GM18861 (cell line): ENCODE data around the gene RNF167.

Experiments used
- ATAC-seq: cut with Tn5 transposase; IDR thresholded peaks from one replicate; pipeline ENCODE4 v1.9.1; 2021; ENCODE audit not compliant: unreplicated experiment

The RNF167 gene

DNA sequence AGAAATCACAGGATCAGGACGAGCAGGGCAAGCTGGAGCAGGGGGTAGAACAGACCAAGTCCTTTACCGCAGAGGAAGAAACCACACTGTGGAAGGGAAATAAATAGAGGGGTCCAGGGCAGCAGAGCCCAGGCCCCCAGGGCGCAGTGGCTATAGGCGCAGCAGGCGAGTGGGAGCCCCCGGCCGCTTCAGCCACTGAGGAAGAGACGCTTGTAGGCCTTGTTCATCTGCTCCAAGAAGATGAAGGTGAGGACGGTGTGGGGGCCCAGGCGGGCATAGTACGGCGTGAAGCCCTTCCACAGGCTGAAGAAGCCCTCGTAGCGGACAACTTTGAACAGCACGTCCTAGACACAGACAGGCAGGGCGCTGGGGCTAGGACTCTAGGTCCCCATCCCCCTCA, 2.5 kb upstream of the RNF167 start:
- ATAC-seq = no peak

DNA sequence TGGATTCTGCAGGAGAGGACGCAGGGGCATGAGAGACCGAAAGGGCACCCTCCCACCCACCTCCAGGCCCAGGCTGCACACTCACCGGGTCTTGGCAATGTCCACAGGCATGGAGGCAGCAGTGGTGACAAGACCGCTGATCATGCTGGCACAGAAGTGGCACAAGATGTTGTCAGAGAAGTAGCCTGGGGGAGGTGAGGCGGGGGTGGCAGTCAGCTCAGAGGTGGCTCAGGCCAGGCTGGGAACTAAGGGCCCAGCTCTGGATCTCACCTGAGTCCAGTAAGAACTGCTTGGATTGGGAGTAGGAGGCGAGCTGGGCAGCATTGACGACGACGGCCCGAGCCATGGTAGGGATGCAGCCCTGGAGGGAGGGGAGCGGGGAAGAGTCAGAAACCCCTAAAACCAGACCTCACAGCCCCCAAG, 2.0 kb upstream of the RNF167 start:
- ATAC-seq = no peak

DNA sequence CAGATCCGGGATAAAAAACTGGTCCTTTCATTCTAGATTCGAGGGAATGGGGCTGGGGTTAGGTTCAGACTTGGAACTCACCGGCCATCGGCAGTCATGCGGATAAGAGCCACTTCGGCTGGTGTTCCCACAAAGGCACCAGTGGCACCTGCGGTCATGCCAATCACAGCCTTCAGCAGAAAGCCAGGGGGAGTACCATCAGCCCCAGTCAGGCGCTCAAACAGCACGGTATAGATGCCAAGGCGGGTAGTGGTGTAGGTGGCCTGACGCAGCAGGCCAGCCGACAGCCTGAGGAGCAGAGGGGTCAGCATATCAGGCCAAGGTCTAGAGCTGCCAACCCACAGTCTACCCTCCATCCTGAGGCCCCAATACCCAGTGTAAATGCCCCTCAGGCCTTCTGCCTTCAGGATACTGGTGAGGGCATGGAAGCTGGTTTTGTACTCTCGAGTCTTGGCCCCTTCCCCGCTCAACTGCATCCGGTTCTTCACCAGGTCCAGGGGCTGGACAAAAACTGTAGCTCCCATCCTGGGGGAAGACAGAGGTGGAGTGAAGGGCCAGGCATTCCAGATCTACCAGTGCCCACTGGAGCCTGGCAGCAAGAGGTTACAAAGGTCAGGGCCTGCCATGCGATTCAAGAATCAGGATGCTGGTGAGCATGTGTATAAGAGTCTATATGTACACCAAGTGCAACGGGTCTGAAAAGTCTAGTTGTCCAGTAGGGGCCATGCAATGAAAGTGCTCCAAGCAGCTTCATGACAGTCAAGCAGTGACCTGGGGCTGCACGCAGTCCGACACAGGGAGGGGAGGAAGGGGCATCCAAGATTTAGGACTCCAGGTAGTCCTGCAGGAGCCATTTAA, 1.2 kb upstream of the RNF167 start:
- no peak for ATAC-seq

DNA sequence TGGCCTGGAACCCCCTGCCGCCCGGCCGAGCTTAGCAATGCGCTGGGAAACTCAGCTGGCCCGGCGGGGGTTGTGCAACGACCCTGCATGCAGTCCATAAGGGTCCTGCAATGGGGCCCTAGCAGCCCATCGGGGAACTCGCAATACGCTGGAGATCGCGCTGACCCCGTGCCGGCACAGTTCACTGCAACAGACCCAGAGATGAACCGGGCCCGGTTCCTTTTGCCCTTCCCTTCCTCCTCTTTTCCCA, 597 bp upstream of the RNF167 start:
- ATAC-seq = no peak

DNA sequence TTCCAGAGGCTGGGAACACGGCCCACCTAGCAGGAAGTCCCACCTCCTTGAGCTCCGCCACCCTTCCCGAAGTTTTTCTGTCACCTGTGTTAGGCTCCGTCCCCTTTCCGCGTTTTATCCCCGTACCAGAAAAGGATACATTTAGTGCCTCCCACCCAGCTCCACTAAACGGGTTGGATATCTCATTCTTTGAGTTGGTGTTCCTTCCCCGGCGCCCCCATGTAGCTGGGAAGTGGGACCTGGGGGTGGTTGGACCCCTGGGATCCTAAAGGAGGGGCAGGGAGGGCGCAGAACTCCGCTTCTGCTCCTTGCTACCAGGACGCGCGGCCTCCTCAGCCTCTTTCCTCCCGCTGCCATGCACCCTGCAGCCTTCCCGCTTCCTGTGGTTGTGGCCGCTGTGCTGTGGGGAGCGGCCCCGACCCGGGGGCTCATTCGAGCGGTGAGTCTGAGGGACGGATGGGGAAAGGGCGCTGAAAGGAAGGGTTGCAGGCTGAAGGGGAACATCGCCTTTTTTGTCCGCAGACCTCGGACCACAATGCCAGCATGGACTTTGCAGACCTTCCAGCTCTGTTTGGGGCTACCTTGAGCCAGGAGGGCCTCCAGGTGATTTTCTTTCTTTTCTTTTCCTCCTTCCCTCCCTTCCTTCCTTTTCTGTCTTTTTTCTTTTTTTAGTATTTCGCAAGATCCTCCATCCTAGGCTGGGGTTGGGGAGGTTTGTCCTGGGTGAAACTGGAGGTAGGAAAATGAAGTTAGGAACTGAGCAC, 669 bp downstream of the RNF167 start:
- ATAC-seq = no peak

DNA sequence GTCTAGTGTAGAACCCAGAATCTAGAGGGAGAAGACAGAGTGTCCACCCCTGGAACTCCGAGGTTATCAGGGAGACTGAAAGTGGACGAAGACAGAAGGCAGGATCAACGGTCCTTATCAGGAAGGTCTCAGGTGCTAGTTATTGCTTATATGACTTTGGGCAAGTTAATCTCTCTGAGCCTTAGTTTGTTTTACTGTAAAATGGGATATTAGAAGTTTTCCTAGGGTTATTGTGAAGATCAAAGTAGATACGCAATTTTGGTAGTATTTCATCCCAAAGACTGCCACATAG, 1.2 kb downstream of the RNF167 start:
- no peak for ATAC-seq

DNA sequence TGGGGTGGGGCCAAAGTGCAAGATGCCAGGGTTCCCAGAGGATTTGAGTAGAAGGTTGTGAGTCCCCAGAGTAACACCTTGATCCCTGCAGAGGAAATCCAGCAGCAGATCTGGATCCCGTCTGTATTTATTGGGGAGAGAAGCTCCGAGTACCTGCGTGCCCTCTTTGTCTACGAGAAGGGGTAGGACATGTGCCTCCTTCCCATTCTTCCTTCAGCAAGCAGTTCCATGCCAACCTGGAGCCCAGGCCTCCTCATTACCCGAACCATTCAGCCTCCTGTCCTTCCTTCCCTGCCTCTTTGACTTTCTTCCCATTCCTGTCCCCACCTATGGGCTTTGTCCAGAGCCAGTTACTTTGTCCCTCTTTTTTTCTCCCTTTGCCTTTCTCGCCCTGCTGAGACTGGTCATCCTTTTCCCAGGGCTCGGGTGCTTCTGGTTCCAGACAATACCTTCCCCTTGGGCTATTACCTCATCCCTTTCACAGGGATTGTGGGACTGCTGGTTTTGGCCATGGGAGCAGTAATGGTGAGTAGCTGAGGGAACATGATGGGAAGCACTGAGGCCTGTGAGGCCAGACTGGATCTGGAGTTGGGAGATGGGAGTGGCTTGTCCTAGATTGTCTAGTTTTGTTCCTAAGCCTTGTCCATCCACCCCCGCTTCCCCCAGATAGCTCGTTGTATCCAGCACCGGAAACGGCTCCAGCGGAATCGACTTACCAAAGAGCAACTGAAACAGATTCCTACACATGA, 2.9 kb downstream of the RNF167 start:
- ATAC-seq = no peak

DNA sequence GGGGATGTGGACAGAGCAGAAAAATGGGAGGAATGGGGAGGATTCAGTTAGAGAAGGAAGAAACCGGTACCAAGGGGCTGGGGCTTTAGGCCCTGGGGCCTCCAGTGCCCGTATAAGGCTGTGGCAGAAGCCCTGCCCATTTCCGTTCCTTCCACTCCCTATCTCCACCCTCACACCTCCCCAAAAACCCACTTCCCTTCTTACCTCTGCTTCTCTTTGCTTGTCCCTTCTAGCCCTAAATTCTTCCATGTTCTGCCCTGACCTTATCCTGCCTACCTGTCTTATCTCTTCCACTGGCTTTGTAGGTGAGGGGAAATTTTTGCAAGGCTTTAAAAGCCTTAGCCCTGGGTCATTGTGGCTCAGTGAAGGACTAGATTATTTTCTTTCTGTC, 4.1 kb downstream of the RNF167 start:
- no peak for ATAC-seq

DNA sequence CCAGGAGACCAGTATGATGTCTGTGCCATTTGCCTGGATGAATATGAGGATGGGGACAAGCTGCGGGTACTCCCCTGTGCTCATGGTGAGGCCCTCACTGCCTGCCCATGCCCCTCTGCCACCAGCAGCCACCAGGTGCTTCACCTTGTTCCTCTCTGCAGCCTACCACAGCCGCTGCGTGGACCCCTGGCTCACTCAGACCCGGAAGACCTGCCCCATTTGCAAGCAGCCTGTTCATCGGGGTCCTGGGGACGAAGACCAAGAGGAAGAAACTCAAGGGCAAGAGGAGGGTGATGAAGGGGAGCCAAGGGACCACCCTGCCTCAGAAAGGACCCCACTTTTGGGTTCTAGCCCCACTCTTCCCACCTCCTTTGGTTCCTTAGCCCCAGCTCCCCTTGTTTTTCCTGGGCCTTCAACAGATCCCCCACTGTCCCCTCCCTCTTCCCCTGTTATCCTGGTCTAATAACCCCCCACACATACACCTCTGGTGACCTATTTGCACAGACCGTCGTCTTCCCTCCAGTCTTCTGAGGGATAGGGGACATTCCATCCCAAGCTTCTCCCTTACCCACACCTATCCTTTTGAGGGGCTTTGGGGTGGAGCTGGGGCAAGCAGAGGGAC, 4.6 kb downstream of the RNF167 start:
- no peak for ATAC-seq

DNA sequence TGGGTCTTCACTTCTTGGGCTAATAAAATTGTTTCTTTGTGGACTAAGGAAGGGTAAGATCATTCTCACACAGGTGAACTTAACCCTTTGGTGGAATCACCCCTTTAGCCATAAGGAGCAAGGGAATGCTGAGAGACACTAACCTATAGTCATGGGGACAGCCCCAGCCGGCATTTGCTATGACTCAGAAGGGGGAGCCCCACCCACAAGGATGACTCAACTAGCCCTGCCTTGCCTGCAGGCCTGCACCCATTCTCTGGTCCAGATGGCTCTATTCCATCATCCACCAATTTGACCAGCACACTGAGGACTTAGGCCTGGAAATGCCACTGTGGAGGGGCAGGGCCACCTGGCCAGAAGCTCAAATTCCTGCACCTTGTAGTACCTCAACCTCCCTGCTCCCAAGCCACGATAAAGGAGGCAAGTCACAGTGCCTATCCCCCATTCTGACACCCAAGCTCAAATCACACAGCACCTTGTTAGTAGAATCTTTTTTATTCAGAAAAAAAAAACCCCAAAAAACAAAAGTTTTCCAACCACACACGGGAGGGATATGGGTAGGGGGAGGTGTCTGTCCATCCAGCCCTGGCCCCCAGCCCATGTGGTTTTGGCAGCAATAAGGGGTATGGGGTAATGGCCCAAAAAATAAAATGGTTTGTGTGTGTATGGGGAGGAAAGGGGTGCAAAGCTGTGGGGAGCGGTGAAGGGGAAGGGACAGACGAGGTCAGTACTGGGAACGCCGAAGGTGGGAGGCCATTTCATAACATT, 5.3 kb downstream of the RNF167 start:
- no peak for ATAC-seq

DNA sequence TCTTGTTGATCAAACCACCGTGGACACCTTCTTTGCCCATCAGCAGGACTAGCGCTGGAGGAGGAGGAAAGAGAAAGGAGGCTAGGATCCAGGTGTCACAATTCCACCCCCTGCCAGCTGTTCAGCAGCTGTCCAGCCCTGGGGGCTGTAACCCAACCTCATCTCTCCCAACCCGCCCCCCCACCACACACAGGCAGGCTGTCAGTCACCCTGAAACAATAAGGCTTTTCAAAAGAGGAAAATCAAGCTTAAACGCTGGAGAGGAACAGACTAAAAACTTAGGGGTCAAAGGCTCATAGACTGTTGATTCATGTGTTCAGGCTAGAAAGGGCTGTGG, 5.8 kb downstream of the RNF167 start:
- no peak for ATAC-seq

DNA sequence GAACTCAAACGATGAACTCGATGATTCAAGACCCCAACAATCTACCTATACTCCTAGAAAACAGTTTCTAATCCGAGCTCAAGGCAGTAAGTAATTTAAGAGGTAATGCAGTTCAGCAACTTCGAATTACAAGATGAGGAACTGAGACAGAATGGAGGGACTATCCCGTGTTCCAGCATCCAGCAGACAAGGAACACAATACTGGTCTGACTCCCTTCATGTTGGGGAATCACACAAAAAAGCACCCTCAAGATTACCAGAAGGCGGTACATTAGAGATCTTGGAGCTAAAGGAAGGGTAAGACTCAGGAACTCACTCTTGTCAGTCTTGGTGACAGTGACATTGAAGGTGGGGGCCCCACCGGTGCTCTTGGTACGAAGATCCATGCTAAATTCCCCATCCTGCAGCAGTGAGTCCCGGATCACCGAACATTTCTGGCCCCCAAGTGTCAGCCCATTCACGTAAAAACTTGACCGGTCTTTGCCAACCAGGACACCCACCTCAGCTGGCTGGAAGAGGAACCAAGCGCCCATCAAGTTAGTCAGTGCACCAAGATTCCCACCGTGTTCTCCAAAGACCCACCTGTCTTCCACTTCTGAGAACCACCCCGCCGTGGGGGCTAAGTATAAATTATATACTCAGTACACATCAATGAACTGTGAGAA, 6.4 kb downstream of the RNF167 start:
- no peak for ATAC-seq

DNA sequence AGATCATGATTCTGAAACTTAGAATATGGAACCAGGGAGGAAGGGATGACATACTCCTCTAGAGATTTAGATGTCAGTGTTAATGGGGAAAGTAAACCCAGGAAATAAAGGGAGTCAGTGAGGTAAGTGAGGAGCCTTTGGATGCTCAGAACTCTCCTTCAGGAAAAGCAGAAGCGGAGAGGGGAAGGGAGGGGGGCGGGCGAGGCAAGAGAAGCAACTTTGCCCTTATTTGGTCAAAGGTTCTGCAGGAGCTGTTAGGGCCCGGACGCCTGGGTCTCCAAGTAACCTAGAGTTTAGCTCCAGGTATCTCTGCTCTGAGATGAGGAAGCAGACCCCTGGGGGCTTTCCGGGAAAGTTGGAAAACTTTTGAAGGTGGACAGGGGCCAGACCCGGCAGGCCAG, 6.9 kb downstream of the RNF167 start:
- ATAC-seq = no peak

DNA sequence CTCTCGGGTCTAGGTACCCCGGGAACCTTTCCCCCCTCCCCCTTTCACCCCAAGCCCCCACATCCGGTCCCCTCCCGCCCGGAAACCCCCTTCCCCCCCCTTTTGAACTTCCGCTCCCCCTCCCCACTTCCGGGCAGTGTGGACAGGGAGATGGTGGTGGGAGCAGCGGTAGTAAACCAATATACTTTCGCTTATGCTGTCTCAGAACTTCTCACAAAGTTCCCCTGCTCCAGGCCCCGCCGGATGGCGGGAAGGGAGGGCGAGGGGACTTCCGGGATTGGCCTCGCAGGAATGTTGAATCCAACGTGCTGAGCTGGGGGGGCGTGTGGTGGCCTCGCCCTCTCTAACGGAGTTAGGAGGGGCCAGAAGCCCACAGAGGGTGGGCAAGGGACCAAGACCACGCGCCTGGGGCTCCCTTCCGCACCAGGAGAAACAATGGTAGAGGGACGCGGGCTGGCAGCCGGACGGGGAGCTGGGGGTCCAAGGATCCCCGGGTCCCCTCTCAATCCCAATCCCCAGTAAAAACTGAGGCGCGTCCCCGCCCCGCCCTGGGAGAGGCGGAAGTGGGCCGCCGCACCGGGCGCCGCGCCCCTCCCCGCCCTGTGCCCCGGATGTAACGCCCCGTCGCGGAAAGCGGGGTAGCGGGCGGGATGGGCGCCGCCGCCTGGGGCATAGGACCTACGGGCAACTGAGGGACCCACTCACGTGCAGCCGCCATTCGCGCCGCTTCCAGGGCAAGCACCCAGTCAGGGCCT, 7.5 kb downstream of the RNF167 start:
- no peak for ATAC-seq

DNA sequence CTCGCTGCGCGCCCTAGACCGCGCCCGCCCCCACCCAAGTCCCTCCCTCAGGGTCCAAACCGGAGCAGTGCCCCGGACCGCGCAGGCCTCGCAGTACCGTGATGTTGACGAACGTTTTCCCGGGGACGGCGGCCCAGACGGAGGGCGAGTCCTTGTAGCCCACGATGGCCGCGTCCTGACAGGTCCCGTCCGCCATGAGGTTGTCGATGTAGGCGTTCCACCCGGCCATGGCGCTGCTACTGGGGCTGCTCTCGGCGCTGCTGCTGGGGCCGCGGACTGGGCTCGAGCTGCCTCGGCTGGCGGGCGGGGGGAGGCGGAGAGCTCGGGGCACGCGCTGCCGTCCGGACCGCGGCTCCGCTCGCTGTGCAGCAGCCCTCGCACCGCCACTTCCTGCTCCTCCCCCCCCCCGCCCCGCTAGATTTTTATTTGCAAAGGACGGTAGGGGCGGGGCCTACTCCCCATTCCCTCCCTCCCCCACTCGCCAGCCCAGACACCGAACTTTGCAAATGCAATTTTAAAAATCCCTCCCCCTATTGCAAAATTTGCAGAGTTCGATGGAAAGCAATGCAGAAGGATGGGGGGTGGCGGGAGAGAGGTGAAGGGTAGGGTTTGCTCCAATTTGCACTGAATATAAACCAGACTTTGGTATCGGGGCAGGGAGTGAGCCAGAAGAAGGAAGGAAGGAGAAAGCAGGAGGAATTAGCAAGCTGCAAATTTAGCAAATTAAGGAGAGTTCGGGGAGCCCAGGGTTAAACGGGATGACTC, 8.3 kb downstream of the RNF167 start, which contains the start of gene PFN1:
Gene PFN1, minus strand, starts transcription at position 365 of the 765 bp plus-strand sequence. Its CDS starts 136 bp downstream, at position 229.
- no peak for ATAC-seq

DNA sequence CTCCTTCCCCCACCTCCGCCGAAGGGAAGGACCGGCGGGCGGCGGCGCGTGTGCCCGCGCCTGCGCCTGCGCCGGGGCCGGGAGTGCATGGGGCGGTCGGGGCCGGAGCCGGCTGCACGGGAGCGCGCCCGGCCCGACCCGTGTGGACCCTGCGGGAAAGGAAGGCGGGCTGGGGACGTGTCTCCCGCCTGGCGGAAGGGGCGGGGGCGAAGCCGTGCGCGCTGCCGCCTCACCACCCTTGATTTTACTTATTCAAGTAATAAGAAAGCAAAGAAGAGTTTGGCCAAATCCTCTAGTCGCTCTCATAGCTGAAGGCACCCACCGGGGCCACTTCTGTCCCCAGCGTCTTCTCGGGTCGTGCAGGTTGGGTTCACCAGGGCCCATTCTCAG, 8.9 kb downstream of the RNF167 start:
- no peak for ATAC-seq

DNA sequence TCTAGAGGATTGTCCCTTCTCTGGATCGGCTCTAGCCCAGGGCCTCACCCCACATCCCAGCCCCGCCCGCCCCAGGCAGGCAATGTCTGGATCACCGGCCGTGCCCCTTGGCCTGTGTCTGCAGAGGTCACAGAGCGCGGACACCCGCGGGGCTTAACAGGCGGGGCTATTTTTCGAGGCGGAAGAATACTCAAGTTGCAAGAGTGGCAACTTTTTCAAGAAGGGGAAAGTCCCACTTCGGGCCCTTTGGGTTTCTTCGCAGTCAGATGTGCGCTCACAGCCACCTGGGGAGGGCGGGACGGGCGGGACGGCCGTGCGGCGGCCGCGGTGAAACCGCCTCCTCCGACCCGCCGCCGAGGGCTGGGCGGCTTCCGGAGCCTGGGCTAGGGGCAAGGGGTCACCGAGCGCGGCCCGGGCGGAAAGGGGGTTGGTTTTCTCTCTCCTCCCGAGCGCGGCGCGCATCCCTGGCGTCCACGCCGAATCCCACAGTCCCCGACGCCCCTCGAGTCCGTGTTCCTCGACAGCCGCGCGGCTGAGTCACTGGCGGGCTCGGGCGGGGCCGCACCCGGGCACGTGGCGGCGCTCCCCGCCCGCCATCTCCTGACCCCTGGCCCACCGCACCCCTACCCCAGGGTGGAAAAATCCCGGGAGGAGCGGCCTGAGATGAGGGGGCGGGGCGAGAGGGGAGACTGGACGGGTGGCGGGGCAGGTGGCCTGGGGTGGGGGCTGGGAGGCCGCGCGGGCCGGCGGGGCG, 9.4 kb downstream of the RNF167 start:
- ATAC-seq = no peak

DNA sequence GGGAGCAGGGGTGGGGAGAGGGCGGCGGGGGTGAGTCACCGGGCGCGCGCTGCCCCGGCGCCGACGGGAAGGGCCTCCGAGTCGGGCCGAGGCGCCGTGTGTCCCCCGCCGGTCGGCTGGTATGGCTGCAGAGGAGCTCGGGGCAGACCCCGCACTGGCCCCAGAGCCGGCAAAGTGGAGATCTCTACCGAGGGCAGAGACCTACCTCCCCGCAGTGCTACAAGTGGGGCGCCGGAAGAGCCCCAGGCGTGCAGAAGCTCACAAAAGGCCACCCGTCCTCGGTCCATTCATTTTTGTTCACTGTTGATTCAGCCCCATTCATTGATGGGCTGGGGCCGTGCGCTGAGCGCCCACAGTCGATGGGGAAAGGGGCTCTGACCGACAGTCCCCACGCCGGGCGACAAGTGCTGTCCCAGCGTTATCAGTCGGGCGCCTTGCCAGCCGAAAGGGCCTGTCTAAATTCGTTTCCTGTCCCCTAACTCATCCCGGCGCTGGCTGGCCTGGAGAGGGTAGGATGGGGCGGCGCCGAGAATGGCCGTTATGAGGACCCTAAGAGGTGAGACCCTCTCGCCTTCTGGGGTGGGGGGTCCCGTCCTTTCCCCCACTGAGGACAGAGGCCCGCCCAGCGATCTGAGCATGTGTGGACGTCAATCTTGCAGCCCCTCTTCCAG, 10.1 kb downstream of the RNF167 start:
- no peak for ATAC-seq
